ENCODE measurements around the gene BCKDK.

DNA sequence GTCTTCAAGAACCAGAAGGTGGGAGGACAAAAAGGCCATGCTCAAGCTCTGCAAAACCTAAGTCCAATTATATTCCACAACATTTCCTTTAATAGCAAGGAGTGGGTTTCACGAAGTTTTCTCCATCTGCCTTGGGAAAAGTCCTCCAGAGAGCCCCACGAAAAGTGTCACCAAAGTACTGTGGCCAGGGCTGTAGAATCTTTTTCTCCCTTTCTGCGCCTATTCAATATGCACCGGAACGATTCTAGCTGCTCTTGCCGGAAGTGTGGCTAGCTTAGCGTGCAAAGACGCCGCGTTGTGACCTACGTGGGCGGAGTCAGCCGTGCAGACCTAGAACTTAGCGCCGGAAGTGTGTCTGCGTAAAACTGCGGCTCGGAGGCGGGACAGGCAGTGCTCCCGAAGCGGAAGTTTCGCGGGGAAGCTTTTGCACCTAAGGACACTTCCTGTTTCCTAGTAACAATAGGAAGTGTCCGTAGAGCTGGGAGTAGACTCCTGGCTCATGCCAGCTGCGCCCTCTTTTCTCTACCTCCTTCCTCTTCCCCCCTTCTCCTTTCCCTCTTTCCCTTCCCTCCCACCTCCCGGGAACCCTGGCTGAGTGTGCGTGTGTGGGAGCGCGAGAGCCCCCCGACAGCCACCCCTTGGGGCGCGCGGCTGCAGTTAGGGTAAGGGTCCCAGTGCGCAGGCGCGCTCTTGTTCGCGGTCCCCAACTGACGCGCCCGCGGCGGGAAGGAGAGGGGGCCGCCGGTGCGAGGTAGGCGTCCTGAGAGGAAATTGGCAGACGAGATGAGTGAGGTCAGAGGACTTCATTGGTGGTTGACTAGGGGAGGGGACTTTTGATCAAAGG is 34.0 kb upstream of the BCKDK start, which contains the start of the genes ZNF646 and ZNF668:
- TF ChIP-seq, protein P1, sequence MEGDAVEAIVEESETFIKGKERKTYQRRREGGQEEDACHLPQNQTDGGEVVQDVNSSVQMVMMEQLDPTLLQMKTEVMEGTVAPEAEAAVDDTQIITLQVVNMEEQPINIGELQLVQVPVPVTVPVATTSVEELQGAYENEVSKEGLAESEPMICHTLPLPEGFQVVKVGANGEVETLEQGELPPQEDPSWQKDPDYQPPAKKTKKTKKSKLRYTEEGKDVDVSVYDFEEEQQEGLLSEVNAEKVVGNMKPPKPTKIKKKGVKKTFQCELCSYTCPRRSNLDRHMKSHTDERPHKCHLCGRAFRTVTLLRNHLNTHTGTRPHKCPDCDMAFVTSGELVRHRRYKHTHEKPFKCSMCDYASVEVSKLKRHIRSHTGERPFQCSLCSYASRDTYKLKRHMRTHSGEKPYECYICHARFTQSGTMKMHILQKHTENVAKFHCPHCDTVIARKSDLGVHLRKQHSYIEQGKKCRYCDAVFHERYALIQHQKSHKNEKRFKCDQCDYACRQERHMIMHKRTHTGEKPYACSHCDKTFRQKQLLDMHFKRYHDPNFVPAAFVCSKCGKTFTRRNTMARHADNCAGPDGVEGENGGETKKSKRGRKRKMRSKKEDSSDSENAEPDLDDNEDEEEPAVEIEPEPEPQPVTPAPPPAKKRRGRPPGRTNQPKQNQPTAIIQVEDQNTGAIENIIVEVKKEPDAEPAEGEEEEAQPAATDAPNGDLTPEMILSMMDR (IDR thresholded peaks at IDR 0.05; ENCODE audit: insufficient read depth, low read depth, low read length): no peak
- TF ChIP-seq EZH2 (IDR thresholded peaks at IDR 0.05; ENCODE audit: insufficient read depth, low read length): no peak

Data from astrocyte (in vitro differentiated cells and primary cell).